H9 (cell line): ENCODE data around the gene VAMP2. TPM values are rescaled to one million over a fixed set of nuclear protein-coding genes. Genes with fewer than 3 reads are reported as not detected.

ENCODE experiments used
- DNase-seq: peaks from one replicate; pipeline ENCODE4 v3.0.0-alpha.2; 2017
- H2AFZ ChIP-seq: one replicate; pipeline ENCODE4 v1.6.1; 2013; ENCODE audit warnings: mild to moderate bottlenecking, low read length, control low read depth, moderate library complexity
- H2AK5ac ChIP-seq: 2 replicates; pipeline ENCODE4 v1.6.1; 2013; ENCODE audit warnings: low read length, control low read depth, mixed read lengths; ENCODE audit not compliant: insufficient read length
- H2BK120ac ChIP-seq: one replicate; pipeline ENCODE4 v1.6.1; 2013; ENCODE audit warnings: low read depth, mild to moderate bottlenecking, low read length, control low read depth, inconsistent platforms; ENCODE audit not compliant: poor library complexity, severe bottlenecking
- H2BK12ac ChIP-seq: 2 replicates; pipeline ENCODE4 v1.6.1; 2013; ENCODE audit warnings: low read length, control low read depth, mixed read lengths, low read depth; ENCODE audit not compliant: insufficient read length
- H2BK15ac ChIP-seq: 2 replicates; pipeline ENCODE4 v1.6.1; 2013; ENCODE audit warnings: low read depth, low read length, control low read depth
- H2BK20ac ChIP-seq: one replicate; pipeline ENCODE4 v1.6.1; 2013; ENCODE audit warnings: low read depth, mild to moderate bottlenecking, low read length, control low read depth, inconsistent platforms; ENCODE audit not compliant: poor library complexity, severe bottlenecking
- H2BK5ac ChIP-seq: 2 replicates; pipeline ENCODE4 v1.6.1; 2013; ENCODE audit warnings: low read length, control low read depth, mixed read lengths; ENCODE audit not compliant: insufficient read length
- H3K14ac ChIP-seq: 2 replicates; pipeline ENCODE4 v1.6.1; 2013; ENCODE audit warnings: low read length, control low read depth; ENCODE audit not compliant: insufficient read depth
- H3K18ac ChIP-seq: 2 replicates; pipeline ENCODE4 v1.6.1; 2013; ENCODE audit warnings: low read depth, mild to moderate bottlenecking, mixed read lengths, low read length, control low read depth; ENCODE audit not compliant: insufficient read length
- H3K23ac ChIP-seq: 2 replicates; pipeline ENCODE4 v1.6.1; 2013; ENCODE audit warnings: low read length, control low read depth, mixed read lengths, low read depth; ENCODE audit not compliant: insufficient read length
- H3K23me2 ChIP-seq: 2 replicates; pipeline ENCODE4 v1.6.1; 2013; ENCODE audit warnings: low read depth, mild to moderate bottlenecking, mixed read lengths, low read length, control low read depth; ENCODE audit not compliant: insufficient read length, poor library complexity, severe bottlenecking
- H3K27ac ChIP-seq: 2 replicates; pipeline ENCODE4 v1.5.1; 2013; ENCODE audit warnings: low read length, control low read depth, mixed read lengths, low read depth; ENCODE audit not compliant: insufficient read length
- H3K27me3 ChIP-seq: 2 replicates; pipeline ENCODE4 v1.6.1; 2013; ENCODE audit warnings: low read length, control low read depth, inconsistent platforms; ENCODE audit not compliant: insufficient read depth
- H3K4ac ChIP-seq: 2 replicates; pipeline ENCODE4 v1.6.1; 2013; ENCODE audit warnings: low read depth, mild to moderate bottlenecking, control low read depth, inconsistent platforms, low read length, moderate library complexity
- H3K4me1 ChIP-seq: 2 replicates; pipeline ENCODE4 v1.6.1; 2013; ENCODE audit warnings: low read length, control low read depth, inconsistent platforms; ENCODE audit not compliant: insufficient read depth
- H3K4me2 ChIP-seq: 2 replicates; pipeline ENCODE4 v1.6.1; 2013; ENCODE audit warnings: low read length, control low read depth, mixed read lengths; ENCODE audit not compliant: insufficient read length, insufficient read depth
- H3K56ac ChIP-seq: 2 replicates; pipeline ENCODE4 v1.6.1; 2013; ENCODE audit warnings: low read depth, mild to moderate bottlenecking, mixed read lengths, low read length, control low read depth; ENCODE audit not compliant: insufficient read length
- H3K79me1 ChIP-seq: 2 replicates; pipeline ENCODE4 v1.6.1; 2013; ENCODE audit warnings: low read depth, mild to moderate bottlenecking, moderate library complexity, low read length, control low read depth, inconsistent platforms; ENCODE audit not compliant: insufficient read depth, poor library complexity, severe bottlenecking
- H3K79me2 ChIP-seq: 2 replicates; pipeline ENCODE4 v1.6.1; 2013; ENCODE audit warnings: low read length, control low read depth, inconsistent platforms; ENCODE audit not compliant: insufficient read depth
- H3K9ac ChIP-seq: 2 replicates; pipeline ENCODE4 v1.6.1; 2013; ENCODE audit warnings: low read length, control low read depth, mixed read lengths; ENCODE audit not compliant: insufficient read length; ENCODE audit errors: extremely low read depth
- H3K9me3 ChIP-seq: one replicate; pipeline ENCODE4 v1.6.1; 2013; ENCODE audit warnings: low read depth, low read length, inconsistent platforms; ENCODE audit not compliant: control insufficient read depth
- H3T11ph ChIP-seq: one replicate; pipeline ENCODE4 v1.6.1; 2013; ENCODE audit warnings: mild to moderate bottlenecking, low read length, control low read depth, inconsistent platforms
- H4K20me1 ChIP-seq: one replicate; pipeline ENCODE4 v1.6.1; 2013; ENCODE audit not compliant: control insufficient read depth, insufficient read length, insufficient read depth
- H4K5ac ChIP-seq: 2 replicates; pipeline ENCODE4 v1.6.1; 2013; ENCODE audit warnings: low read depth, mild to moderate bottlenecking, mixed read lengths, low read length, control low read depth; ENCODE audit not compliant: insufficient read length
- H4K8ac ChIP-seq: replicated peaks from 2 replicates; pipeline ENCODE4 v1.6.1; 2013; ENCODE audit warnings: low read length, control low read depth, mixed read lengths, low read depth; ENCODE audit not compliant: insufficient read length
- H4K91ac ChIP-seq: 2 replicates; pipeline ENCODE4 v1.6.1; 2013; ENCODE audit warnings: low read depth, mild to moderate bottlenecking, moderate library complexity, mixed read lengths, low read length, control low read depth; ENCODE audit not compliant: insufficient read length
- H3K27ac Mint-ChIP-seq, 3 experiments: 2 replicates in 2 of 3; 3 replicates in 1 of 3; pipeline ENCODE4 v1.8.0; 2020 to 2021; ENCODE audit warnings: mixed read lengths in 3 of 3, mild to moderate bottlenecking in 1 of 3, moderate library complexity in 1 of 3
- H3K27me3 Mint-ChIP-seq: 2 replicates; pipeline ENCODE4 v1.8.0; 2021; ENCODE audit warnings: low read depth, mild to moderate bottlenecking, moderate library complexity, mixed read lengths
- H3K36me3 Mint-ChIP-seq, 3 experiments: 2 replicates in 2 of 3; 3 replicates in 1 of 3; pipeline ENCODE4 v1.8.0; 2020 to 2021; ENCODE audit warnings: low read depth in 3 of 3, mixed read lengths in 3 of 3; ENCODE audit not compliant: insufficient read depth in 1 of 3
- H3K4me1 Mint-ChIP-seq, 2 experiments: 2 replicates each; pipeline ENCODE4 v1.8.0; 2020; ENCODE audit warnings: mixed read lengths in 2 of 2
- H3K4me3 Mint-ChIP-seq, 2 experiments: 2 replicates in 1 of 2; 3 replicates in 1 of 2; pipeline ENCODE4 v1.8.0; 2020 to 2021; ENCODE audit warnings: mild to moderate bottlenecking in 2 of 2, mixed read lengths in 2 of 2, moderate library complexity in 1 of 2
- H3K9me3 Mint-ChIP-seq, 2 experiments: 2 replicates in 1 of 2; 3 replicates in 1 of 2; pipeline ENCODE4 v1.8.0; 2020; ENCODE audit warnings: mild to moderate bottlenecking in 2 of 2, mixed read lengths in 2 of 2, moderate library complexity in 1 of 2
- WGBS: extraction: QIAGEN DNeasy Blood & Tissue Kit; methylation state at CpG from one replicate; pipeline ENCODE4 v1.1.7; 2013; ENCODE audit warnings: missing lambda C conversion rate, low lambda C conversion rate, mixed read lengths; ENCODE audit not compliant: insufficient read length; ENCODE audit errors: extremely low coverage; 5-methylcytosine and 5-hydroxymethylcytosine counted together
- total RNA-seq: library from RNA; stranded (reverse); gene quantifications from 2 replicates; pipeline ENCODE4 v1.2.1, GENCODE V29; 2021
- TF ChIP-seq, protein P1 (sequence below): fragments of 200-600 bp; sonication (generic); conservative IDR thresholded peaks from 3 replicates; pipeline ENCODE4 v1.8.0; 2021; ENCODE audit warnings: antibody characterized with exemption, mild to moderate bottlenecking

VAMP2 gene
- total RNA-seq, 1 experiment from 2014 or later: 22.8 TPM

DNA sequence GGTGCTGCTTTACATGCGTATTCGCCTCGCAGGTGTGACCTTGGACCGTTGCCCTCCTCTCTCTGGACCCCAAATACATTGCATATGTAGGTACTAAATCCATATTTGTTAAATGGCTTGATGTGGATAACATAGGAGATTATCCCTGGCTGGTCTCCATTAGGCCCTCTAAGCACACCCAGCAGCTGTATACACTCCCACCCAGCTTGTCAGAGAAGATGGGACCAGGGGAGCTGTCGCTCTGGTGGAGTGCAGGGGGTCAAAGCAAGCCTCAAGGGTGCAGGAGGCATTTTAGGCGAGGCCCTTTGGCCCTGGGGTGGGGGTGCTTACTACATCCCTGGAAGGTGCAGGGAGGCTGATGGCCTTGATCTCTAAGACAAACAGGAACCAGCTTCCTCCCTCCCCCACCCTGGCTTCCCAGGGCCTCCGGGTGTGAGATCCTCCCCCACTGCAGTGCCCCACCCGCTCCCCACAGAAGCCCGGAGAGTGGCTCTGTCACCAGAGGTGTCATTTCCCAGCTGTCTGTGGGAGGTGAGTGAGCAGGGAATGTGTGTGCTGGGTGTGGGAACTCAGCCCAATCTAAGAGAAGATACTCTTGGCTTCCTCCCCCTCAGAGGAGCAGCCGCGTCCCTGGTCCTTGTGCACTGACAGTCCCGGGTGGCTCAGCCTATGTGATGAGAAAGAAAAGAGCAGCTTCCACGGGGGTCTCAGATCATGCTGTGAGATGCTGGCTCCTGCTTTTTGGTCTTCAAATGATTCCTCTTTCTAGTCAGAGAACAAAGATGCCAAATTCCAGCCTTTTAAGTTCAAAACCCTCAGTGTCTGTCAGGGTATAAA lies 1.4 kb upstream of the VAMP2 start:
- Histone ChIP-seq H2BK12ac (no peak overlapping the region), H4K8ac (no peak overlapping the region), H2BK5ac (no peak overlapping the region), H3K14ac (no peak overlapping the region), H3K23me2 (peaks cover 13% of the 10 kb centered on the region), H4K91ac (no peak overlapping the region), H4K20me1 (no peaks in the 10 kb centered on the region), H3K23ac (no peak overlapping the region), H3K4me1 (peaks cover 3% of the 10 kb centered on the region; the same call in 1 of the 2 replicates), H3K9ac (no peak overlapping the region), H3K27me3 (no peaks in the 10 kb centered on the region), H2BK15ac (no peak overlapping the region), H2AFZ (no peak overlapping the region), H3T11ph (no peak overlapping the region), H2BK120ac (no peak overlapping the region), H2AK5ac (no peak overlapping the region), H3K79me2 (no peaks in the 10 kb centered on the region), H3K79me1 (no peaks in the 10 kb centered on the region), H3K4ac (no peak overlapping the region), H4K5ac (no peak overlapping the region), H3K27ac (peak overlapping the region; percentile 62), H3K9me3 (no peaks in the 10 kb centered on the region), H3K4me2 (peak overlapping the region; percentile 51), H3K18ac (no peak overlapping the region), H2BK20ac (no peak overlapping the region), H3K56ac (no peak overlapping the region)
- peak overlapping the region; percentile 98 to 100 (median 99) for H3K27ac Mint-ChIP-seq
- H3K9me3 Mint-ChIP-seq: no peaks in the 10 kb centered on the region
- no CpG with 5 or more reads among the region's 13 CpGs for WGBS
- H3K4me1 Mint-ChIP-seq: peaks cover 38 to 42% of the 10 kb centered on the region in 2 experiments
- H3K27me3 Mint-ChIP-seq: no peaks in the 10 kb centered on the region
- TF ChIP-seq, protein P1, sequence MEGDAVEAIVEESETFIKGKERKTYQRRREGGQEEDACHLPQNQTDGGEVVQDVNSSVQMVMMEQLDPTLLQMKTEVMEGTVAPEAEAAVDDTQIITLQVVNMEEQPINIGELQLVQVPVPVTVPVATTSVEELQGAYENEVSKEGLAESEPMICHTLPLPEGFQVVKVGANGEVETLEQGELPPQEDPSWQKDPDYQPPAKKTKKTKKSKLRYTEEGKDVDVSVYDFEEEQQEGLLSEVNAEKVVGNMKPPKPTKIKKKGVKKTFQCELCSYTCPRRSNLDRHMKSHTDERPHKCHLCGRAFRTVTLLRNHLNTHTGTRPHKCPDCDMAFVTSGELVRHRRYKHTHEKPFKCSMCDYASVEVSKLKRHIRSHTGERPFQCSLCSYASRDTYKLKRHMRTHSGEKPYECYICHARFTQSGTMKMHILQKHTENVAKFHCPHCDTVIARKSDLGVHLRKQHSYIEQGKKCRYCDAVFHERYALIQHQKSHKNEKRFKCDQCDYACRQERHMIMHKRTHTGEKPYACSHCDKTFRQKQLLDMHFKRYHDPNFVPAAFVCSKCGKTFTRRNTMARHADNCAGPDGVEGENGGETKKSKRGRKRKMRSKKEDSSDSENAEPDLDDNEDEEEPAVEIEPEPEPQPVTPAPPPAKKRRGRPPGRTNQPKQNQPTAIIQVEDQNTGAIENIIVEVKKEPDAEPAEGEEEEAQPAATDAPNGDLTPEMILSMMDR: no peak
- peaks cover 10 to 26% (median 22%) of the 10 kb centered on the region in 3 experiments; a peak in 6 of 7 replicates for H3K36me3 Mint-ChIP-seq
- H3K4me3 Mint-ChIP-seq: peak overlapping the region; percentile 86 to 95
- DNase-seq: peak; percentile 72
